Neural cell (in vitro differentiated cells): ENCODE results near the gene SORL1-AS1.

ENCODE experiments used
- H2AFZ ChIP-seq: fragments of 200-600, 300-800 bp; sonication (generic), shearing (Covaris generic); 2 replicates; pipeline ENCODE4 v1.6.0; 2014; ENCODE audit warnings: low read depth, mild to moderate bottlenecking, antibody characterized with exemption, low read length, moderate library complexity
- H3F3A ChIP-seq: fragments of 200-600 bp; shearing (Covaris generic); 2 replicates; pipeline ENCODE4 v1.6.1; 2016; ENCODE audit warnings: mild to moderate bottlenecking, moderate library complexity, mixed read lengths, antibody characterized with exemption, low read length; ENCODE audit not compliant: insufficient read depth, poor library complexity, severe bottlenecking
- H3K27ac ChIP-seq: fragments of 200-600, 300-800 bp; sonication (generic), shearing (Covaris generic); 2 replicates; pipeline ENCODE4 v1.5.1; 2014; ENCODE audit warnings: mild to moderate bottlenecking, low read length, moderate library complexity
- H3K27me3 ChIP-seq: fragments of 300-800, 200-600 bp; sonication (generic), shearing (Covaris generic); 2 replicates; pipeline ENCODE4 v1.6.0; 2014; ENCODE audit warnings: mild to moderate bottlenecking, low read depth, low read length, moderate library complexity; ENCODE audit not compliant: insufficient read depth
- H3K36me3 ChIP-seq: fragments of 300-800, 200-600 bp; sonication (generic), shearing (Covaris generic); 2 replicates; pipeline ENCODE4 v1.5.1; 2014; ENCODE audit warnings: mild to moderate bottlenecking, antibody characterized with exemption, low read length, moderate library complexity; ENCODE audit not compliant: insufficient read depth
- H3K4me2 ChIP-seq: fragments of 300-800, 200-600 bp; sonication (generic), shearing (Covaris generic); 2 replicates; pipeline ENCODE4 v1.6.0; 2014; ENCODE audit warnings: mild to moderate bottlenecking, low read length
- H3K4me3 ChIP-seq: fragments of 300-800, 200-600 bp; sonication (generic), shearing (Covaris generic); 2 replicates; pipeline ENCODE4 v1.5.1; 2014; ENCODE audit warnings: mild to moderate bottlenecking, low read length, moderate library complexity
- H3K79me2 ChIP-seq: fragments of 200-600 bp; shearing (Covaris generic); replicated peaks from 2 replicates; pipeline ENCODE4 v1.6.0; 2014; ENCODE audit warnings: mild to moderate bottlenecking, low read length, moderate library complexity; ENCODE audit not compliant: insufficient read depth
- H3K9ac ChIP-seq: fragments of 300-800, 200-600 bp; sonication (generic), shearing (Covaris generic); 2 replicates; pipeline ENCODE4 v1.6.1; 2016; ENCODE audit warnings: mild to moderate bottlenecking, low read length, mixed read lengths
- H3K9me2 ChIP-seq: fragments of 200-600 bp; shearing (Covaris generic); 2 replicates; pipeline ENCODE4 v1.6.1; 2016; ENCODE audit warnings: mild to moderate bottlenecking, low read length, mixed read lengths; ENCODE audit not compliant: insufficient read depth
- H3K9me3 ChIP-seq: fragments of 200-600, 300-800 bp; sonication (generic), shearing (Covaris generic); 2 replicates; pipeline ENCODE4 v1.6.1; 2016; ENCODE audit warnings: mild to moderate bottlenecking, mixed run types, low read length, moderate library complexity, mixed read lengths
- H4K20me1 ChIP-seq: fragments of 200-600 bp; shearing (Covaris generic); 2 replicates; pipeline ENCODE4 v1.6.1; 2016; ENCODE audit warnings: mild to moderate bottlenecking, mixed run types; ENCODE audit not compliant: insufficient read depth
- EP300 ChIP-seq: fragments of 450-650 bp; conservative IDR thresholded peaks from 2 replicates; pipeline ENCODE4 v1.6.1; 2014; ENCODE audit warnings: antibody characterized with exemption, mild to moderate bottlenecking, moderate library complexity; ENCODE audit not compliant: poor library complexity, severe bottlenecking
- EZH2 ChIP-seq: fragments of 200-600, 300-800 bp; shearing (Covaris generic), sonication (generic); IDR thresholded peaks from 2 replicates; pipeline ENCODE4 v1.6.1; 2014; ENCODE audit warnings: antibody characterized with exemption, low read length, borderline replicate concordance, mild to moderate bottlenecking; ENCODE audit not compliant: insufficient read depth, poor library complexity, severe bottlenecking
- MXI1 ChIP-seq: fragments of 450-650 bp; conservative IDR thresholded peaks from 2 replicates; pipeline ENCODE4 v1.6.1; 2014; ENCODE audit warnings: antibody characterized with exemption, mild to moderate bottlenecking; ENCODE audit not compliant: poor library complexity, severe bottlenecking
- POLR2AphosphoS5 ChIP-seq: IDR thresholded peaks from 2 replicates; pipeline ENCODE4 v1.6.1; 2012
- RAD21 ChIP-seq: fragments of 450-650 bp; conservative IDR thresholded peaks from 2 replicates; pipeline ENCODE4 v1.6.1; 2014; ENCODE audit warnings: antibody characterized with exemption, mild to moderate bottlenecking, moderate library complexity
- SMC3 ChIP-seq: fragments of 450-650 bp; conservative IDR thresholded peaks from 2 replicates; pipeline ENCODE4 v1.6.1; 2014; ENCODE audit warnings: antibody characterized with exemption, mild to moderate bottlenecking, moderate library complexity; ENCODE audit not compliant: poor library complexity
- TAF1 ChIP-seq: IDR thresholded peaks from 2 replicates; pipeline ENCODE4 v1.6.1; 2012; ENCODE audit warnings: low read depth
- TF ChIP-seq, protein P1 (sequence below): fragments of 450-650 bp; IDR thresholded peaks from 2 replicates; pipeline ENCODE4 v1.5.1; 2014; ENCODE audit warnings: antibody characterized with exemption, mild to moderate bottlenecking, moderate library complexity; ENCODE audit not compliant: poor library complexity, severe bottlenecking
- TF ChIP-seq, protein P2 (sequence below): IDR thresholded peaks from 2 replicates; pipeline ENCODE4 v1.6.1; 2012; ENCODE audit warnings: borderline replicate concordance

Gene SORL1-AS1

DNA sequence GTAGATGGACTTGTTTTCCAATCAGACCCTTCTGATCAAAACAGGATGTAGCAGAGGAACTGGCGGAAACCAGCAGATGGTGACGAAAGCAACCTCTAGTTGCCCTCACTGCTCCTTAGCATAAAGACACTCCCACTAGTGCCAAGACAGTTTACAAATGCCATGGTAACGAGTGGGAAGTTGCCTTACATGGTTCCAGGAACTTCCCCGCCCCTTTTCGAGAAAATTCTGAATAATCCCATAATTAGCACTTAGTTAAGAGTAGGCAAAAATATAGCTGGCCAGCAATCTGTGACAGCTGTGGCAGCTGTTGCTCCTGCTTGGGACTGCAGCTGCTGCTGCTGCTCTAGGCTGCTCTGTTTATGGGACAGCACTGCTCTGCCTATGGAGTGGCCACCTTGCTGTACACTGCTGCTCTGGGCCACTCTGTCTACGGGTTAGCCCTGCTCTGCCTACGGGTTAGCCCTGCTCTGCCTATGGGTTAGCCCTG is 34.1 kb downstream of the SORL1-AS1 start:
- Histone ChIP-seq H3K27me3 (no peaks in the 10 kb centered on the region), H3K27ac (no peak overlapping the region), H3K9ac (no peak overlapping the region), H3K9me3 (no peaks in the 10 kb centered on the region), H3F3A (no peaks in the 10 kb centered on the region), H4K20me1 (no peaks in the 10 kb centered on the region), H2AFZ (no peak overlapping the region), H3K4me2 (no peak overlapping the region), H3K4me3 (no peak overlapping the region), H3K79me2 (no peaks in the 10 kb centered on the region), H3K9me2 (no peaks in the 10 kb centered on the region), H3K36me3 (no peaks in the 10 kb centered on the region)
- TF ChIP-seq EP300 (no peak), POLR2AphosphoS5 (no peak), TAF1 (no peak), SMC3 (no peak), RAD21 (no peak), MXI1 (no peak), EZH2 (no peak)
- TF ChIP-seq, protein P1, sequence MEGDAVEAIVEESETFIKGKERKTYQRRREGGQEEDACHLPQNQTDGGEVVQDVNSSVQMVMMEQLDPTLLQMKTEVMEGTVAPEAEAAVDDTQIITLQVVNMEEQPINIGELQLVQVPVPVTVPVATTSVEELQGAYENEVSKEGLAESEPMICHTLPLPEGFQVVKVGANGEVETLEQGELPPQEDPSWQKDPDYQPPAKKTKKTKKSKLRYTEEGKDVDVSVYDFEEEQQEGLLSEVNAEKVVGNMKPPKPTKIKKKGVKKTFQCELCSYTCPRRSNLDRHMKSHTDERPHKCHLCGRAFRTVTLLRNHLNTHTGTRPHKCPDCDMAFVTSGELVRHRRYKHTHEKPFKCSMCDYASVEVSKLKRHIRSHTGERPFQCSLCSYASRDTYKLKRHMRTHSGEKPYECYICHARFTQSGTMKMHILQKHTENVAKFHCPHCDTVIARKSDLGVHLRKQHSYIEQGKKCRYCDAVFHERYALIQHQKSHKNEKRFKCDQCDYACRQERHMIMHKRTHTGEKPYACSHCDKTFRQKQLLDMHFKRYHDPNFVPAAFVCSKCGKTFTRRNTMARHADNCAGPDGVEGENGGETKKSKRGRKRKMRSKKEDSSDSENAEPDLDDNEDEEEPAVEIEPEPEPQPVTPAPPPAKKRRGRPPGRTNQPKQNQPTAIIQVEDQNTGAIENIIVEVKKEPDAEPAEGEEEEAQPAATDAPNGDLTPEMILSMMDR = no peak
- TF ChIP-seq, protein P2, sequence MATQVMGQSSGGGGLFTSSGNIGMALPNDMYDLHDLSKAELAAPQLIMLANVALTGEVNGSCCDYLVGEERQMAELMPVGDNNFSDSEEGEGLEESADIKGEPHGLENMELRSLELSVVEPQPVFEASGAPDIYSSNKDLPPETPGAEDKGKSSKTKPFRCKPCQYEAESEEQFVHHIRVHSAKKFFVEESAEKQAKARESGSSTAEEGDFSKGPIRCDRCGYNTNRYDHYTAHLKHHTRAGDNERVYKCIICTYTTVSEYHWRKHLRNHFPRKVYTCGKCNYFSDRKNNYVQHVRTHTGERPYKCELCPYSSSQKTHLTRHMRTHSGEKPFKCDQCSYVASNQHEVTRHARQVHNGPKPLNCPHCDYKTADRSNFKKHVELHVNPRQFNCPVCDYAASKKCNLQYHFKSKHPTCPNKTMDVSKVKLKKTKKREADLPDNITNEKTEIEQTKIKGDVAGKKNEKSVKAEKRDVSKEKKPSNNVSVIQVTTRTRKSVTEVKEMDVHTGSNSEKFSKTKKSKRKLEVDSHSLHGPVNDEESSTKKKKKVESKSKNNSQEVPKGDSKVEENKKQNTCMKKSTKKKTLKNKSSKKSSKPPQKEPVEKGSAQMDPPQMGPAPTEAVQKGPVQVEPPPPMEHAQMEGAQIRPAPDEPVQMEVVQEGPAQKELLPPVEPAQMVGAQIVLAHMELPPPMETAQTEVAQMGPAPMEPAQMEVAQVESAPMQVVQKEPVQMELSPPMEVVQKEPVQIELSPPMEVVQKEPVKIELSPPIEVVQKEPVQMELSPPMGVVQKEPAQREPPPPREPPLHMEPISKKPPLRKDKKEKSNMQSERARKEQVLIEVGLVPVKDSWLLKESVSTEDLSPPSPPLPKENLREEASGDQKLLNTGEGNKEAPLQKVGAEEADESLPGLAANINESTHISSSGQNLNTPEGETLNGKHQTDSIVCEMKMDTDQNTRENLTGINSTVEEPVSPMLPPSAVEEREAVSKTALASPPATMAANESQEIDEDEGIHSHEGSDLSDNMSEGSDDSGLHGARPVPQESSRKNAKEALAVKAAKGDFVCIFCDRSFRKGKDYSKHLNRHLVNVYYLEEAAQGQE = no peak

DNA sequence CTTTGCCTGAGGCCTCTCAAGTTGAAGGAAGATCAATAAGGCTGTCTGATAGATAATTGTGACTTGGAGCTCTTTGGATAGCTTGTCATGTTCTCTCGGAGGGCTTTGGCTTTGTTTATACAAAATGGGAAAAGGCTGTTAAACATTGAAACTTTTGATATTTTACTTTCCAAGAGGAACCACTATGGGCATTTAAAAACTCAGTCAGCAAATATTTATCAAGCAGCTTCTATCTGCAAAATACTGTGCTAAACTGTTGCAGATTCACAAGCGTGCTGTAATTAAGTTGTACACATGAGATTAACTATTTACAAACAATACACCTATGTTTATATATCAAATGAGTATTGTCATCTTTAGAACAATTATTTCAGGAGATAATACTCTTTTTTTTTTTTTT is 35.2 kb downstream of the SORL1-AS1 start:
- no peak for TF ChIP-seq SMC3
- no peak for TF ChIP-seq EZH2
- no peak for TF ChIP-seq POLR2AphosphoS5
- TF ChIP-seq RAD21 = no peak
- TF ChIP-seq, protein P2 = no peak
- no peak for TF ChIP-seq MXI1
- TF ChIP-seq, protein P1 = no peak
- Histone ChIP-seq H4K20me1 (no peaks in the 10 kb centered on the region), H3K9ac (no peak overlapping the region), H2AFZ (no peak overlapping the region), H3K9me3 (no peaks in the 10 kb centered on the region), H3K4me2 (no peak overlapping the region), H3K36me3 (no peaks in the 10 kb centered on the region), H3K9me2 (no peaks in the 10 kb centered on the region), H3K4me3 (no peak overlapping the region), H3F3A (no peaks in the 10 kb centered on the region), H3K79me2 (no peaks in the 10 kb centered on the region), H3K27me3 (no peaks in the 10 kb centered on the region), H3K27ac (no peak overlapping the region)
